ENCODE results near the gene DEAF1.
A peak's percentile ranks its signal among the peaks of the same experiment; 100 is the strongest.

Gene DEAF1

DNA sequence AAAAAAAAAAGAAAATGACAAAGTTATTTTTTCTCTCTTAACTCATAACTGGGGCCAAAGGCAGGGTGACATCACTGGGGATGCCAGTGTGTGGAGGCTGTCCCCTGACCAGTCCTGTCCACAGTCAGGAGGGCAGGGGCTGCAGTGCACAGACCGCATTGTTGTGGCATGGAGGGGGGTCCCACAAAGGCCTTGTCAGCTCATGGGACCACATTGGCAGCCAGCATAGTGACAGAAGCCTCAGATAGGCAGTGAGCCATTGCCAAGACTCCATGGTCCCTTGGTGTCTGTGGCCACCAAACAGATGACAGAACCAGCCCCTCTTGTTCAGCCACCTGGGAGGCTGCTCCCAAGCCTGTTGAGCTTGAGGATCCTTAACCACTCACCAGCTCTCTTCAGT is 4.7 kb upstream of the DEAF1 start:
- WGBS, 2 experiments = 93 to 95% methylated on average over 1 of the region's 1 CpG
- H3K27ac ChIP-seq (ENCODE audit: insufficient read depth, low read depth, low read length, poor library complexity, severe bottlenecking) = no peak overlapping the region

DNA sequence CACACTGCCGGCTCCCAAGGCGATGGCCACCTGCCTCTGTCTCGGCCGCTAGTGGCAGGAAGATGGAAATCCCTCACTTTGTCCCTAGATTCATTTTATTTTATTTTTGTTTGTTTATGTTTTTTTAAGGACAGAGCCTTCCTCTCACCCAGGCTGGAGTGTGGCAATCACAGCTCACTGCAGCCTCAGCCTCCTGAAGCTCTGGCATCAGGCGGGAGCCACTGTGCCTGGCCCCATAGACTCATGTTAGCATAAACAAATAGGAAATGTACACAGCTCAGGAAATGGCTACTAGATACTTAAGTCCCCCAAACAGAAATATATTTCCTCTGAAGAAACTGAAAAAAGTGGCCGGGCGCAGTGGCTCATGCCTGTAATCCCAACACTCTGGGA is 4.1 kb upstream of the DEAF1 start:
- no peak overlapping the region for H3K27ac ChIP-seq (ENCODE audit: insufficient read depth, low read depth, low read length, poor library complexity, severe bottlenecking)
- H3K9me3 ChIP-seq (ENCODE audit: control insufficient read depth, low read length) = no peaks in the 10 kb centered on the region
- H3K27me3 ChIP-seq (ENCODE audit: control insufficient read depth, insufficient read depth, low read length, poor library complexity, severe bottlenecking) = no peaks in the 10 kb centered on the region
- 93 to 94% methylated on average over 7 of the region's 7 CpGs for WGBS, 2 experiments
- H3K36me3 ChIP-seq (ENCODE audit: control insufficient read depth, insufficient read depth, low read length) = no peaks in the 10 kb centered on the region
- H3K4me1 ChIP-seq (ENCODE audit: control insufficient read depth, insufficient read depth, low read length) = peaks cover 1% of the 10 kb centered on the region
- H3K4me3 ChIP-seq (ENCODE audit: insufficient read depth, low read depth, low read length) = no peak overlapping the region

More for the DNA sequence above, 4.7 kb upstream of the DEAF1 start:
- H3K27me3 ChIP-seq (ENCODE audit: control insufficient read depth, insufficient read depth, low read length, poor library complexity, severe bottlenecking) = no peaks in the 10 kb centered on the region
- H3K4me1 ChIP-seq (ENCODE audit: control insufficient read depth, insufficient read depth, low read length) = no peaks in the 10 kb centered on the region
- no peaks in the 10 kb centered on the region for H3K36me3 ChIP-seq (ENCODE audit: control insufficient read depth, insufficient read depth, low read length)
- H3K4me3 ChIP-seq (ENCODE audit: insufficient read depth, low read depth, low read length) = no peak overlapping the region
- no peaks in the 10 kb centered on the region for H3K9me3 ChIP-seq (ENCODE audit: control insufficient read depth, low read length)

DNA sequence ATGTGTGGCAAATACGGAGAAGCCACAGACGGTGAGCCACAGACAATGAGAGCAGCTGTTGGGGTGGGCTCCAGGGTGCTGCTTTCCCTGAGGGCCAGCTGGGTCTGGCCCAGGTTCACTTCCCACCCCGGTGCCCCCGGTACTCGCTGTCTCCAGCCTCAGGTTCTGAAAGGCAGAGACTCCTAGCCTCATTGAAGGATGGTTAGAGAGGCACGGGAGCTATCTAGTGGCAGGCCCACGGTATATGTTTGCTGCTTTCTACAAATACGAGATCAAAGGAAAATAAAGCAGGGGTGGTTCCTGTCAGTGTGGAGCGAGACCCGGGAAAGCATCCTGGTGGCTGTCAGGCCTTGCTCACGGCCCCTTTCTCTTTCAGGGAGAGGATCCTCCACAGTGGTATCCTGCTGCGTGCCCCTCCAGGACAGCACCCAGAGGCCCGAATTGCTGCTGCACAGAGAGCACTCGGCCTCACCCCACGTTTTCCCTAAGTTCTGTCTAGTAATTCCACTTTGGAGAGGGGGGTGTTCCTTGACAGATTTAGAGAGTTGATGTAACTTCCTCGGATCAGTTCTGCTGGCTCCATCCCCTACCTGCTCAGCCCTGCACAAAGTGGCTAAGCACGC is 3.6 kb upstream of the DEAF1 start:
- no peak overlapping the region for H3K4me3 ChIP-seq (ENCODE audit: insufficient read depth, low read depth, low read length)
- WGBS, 2 experiments = 78 to 85% methylated on average over 17 of the region's 17 CpGs
- no peaks in the 10 kb centered on the region for H3K27me3 ChIP-seq (ENCODE audit: control insufficient read depth, insufficient read depth, low read length, poor library complexity, severe bottlenecking)
- H3K4me1 ChIP-seq (ENCODE audit: control insufficient read depth, insufficient read depth, low read length) = peaks cover 6% of the 10 kb centered on the region
- H3K27ac ChIP-seq (ENCODE audit: insufficient read depth, low read depth, low read length, poor library complexity, severe bottlenecking) = no peak overlapping the region
- no peaks in the 10 kb centered on the region for H3K36me3 ChIP-seq (ENCODE audit: control insufficient read depth, insufficient read depth, low read length)
- no peaks in the 10 kb centered on the region for H3K9me3 ChIP-seq (ENCODE audit: control insufficient read depth, low read length)

DNA sequence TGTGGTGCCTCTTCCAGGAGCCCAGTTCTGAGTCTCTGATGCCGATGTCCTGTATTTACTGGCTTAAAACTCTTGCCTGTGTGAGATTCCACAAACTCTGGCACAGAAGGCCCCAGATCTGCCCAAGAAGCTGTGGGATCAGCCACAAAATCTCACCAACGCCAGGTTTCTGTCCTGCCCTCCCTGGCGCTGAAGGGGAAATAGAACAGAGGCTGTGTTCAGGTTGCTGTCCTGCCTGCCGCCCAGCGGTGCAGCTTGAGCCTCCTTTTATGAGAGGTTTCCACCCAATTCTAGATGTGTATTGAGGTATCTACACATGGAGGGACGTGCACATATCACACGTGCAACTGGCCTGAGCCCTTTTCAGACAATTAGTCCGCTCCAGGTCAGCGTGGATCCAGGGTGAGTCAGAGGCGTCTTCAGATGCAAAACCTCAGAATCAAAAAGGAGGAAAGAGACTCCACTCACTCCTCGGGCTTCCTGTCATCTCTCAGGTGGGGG is 2.8 kb upstream of the DEAF1 start:
- Histone ChIP-seq H3K9me3 (ENCODE audit: control insufficient read depth, low read length) (no peaks in the 10 kb centered on the region), H3K4me3 (ENCODE audit: insufficient read depth, low read depth, low read length) (no peak overlapping the region), H3K27me3 (ENCODE audit: control insufficient read depth, insufficient read depth, low read length, poor library complexity, severe bottlenecking) (no peaks in the 10 kb centered on the region), H3K27ac (ENCODE audit: insufficient read depth, low read depth, low read length, poor library complexity, severe bottlenecking) (no peak overlapping the region), H3K36me3 (ENCODE audit: control insufficient read depth, insufficient read depth, low read length) (no peaks in the 10 kb centered on the region), H3K4me1 (ENCODE audit: control insufficient read depth, insufficient read depth, low read length) (peaks cover 14% of the 10 kb centered on the region)
- WGBS, 2 experiments = 65 to 66% methylated on average over 11 of the region's 11 CpGs

DNA sequence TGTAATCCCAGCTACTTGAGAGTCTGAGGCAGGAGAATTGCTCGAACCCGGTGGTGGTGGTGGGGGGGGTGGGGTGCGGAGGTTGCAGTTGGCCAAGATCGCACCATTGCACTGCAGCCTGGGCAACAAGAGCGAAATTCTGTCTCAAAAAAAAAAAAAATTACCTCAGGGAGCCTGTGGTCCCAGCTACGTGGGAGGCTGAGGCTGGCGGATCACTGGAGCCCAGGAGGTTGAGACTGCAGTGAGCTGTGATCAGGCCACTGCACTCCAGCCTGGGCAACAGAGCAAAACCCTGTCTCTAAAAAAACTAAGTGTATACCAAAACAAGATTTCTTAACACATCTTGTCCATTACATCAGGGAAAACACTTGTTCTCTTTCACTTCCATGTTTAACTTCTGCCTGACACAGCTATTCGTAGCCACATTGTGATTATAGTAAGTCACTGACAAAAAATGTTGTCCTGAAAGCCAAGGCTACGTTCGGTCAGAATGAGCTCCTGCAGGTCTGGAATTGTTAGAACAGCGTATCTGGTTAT is 2.0 kb upstream of the DEAF1 start:
- H3K27me3 ChIP-seq (ENCODE audit: control insufficient read depth, insufficient read depth, low read length, poor library complexity, severe bottlenecking) = no peaks in the 10 kb centered on the region
- H3K4me3 ChIP-seq (ENCODE audit: insufficient read depth, low read depth, low read length) = no peak overlapping the region
- H3K36me3 ChIP-seq (ENCODE audit: control insufficient read depth, insufficient read depth, low read length) = no peaks in the 10 kb centered on the region
- no peak overlapping the region for H3K27ac ChIP-seq (ENCODE audit: insufficient read depth, low read depth, low read length, poor library complexity, severe bottlenecking)
- 87 to 88% methylated on average over 11 of the region's 11 CpGs for WGBS, 2 experiments
- peaks cover 16% of the 10 kb centered on the region for H3K4me1 ChIP-seq (ENCODE audit: control insufficient read depth, insufficient read depth, low read length)
- no peaks in the 10 kb centered on the region for H3K9me3 ChIP-seq (ENCODE audit: control insufficient read depth, low read length)

DNA sequence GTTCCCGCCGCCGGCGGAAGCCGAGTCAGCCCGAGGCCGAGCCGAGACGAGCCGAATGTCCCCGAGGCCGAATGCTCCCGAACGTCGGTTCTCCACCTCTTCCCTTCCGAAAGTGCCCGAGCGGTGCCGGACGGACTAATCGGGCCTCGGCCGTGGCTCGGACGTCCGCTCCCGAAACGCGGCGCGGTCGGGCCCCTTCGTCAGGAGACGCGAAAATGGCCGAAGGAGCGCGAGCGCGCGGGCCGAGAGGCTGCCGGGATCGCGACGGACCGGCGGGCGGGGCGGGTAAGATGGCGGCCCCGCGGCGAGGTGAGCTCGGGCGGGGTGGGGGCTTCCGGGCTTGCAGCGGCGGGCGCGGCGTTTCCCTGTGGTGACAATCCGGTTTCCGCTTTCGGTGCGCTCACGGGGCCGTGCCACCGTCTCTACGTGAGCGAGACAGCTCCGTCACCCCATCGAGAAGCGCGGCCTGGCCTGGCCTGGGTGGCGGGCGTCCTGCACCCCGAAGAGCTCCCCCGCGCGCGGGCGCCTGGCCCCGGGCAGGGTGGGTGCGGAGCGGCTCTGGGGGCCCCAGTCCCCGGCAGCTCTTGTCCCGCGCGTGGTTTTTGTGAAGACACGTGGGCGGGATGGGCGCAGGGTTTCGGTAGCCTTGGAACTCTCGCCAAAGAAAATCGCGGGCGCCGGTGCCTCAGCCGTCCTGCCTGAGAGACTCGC is 671 bp upstream of the DEAF1 start, which contains the start of gene TMEM80:
TSS of gene TMEM80 (plus strand) at position 279 of the 711 bp plus-strand sequence. CDS start at position 291, 12 bp downstream.
- 0% methylated on average over 101 of the region's 101 CpGs for WGBS, 2 experiments
- peaks cover 3% of the 10 kb centered on the region for H3K36me3 ChIP-seq (ENCODE audit: control insufficient read depth, insufficient read depth, low read length)

DNA sequence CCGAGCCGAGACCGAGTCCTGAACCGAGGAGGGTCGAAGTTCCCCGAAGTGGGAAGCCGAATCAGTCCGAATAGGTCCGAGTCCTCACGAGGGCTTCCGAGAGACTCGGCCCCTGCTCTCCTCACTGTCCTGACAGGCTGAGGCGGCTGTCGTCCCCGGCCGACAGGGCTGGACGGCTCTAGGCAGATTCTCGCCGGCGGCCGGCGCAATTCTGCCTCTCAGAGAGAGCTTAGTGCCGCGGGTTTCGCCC is 191 bp upstream of the DEAF1 start:
- Histone ChIP-seq H3K27ac (ENCODE audit: insufficient read depth, low read depth, low read length, poor library complexity, severe bottlenecking) (peak overlapping the region; percentile 98), H3K27me3 (ENCODE audit: control insufficient read depth, insufficient read depth, low read length, poor library complexity, severe bottlenecking) (no peaks in the 10 kb centered on the region), H3K4me3 (ENCODE audit: insufficient read depth, low read depth, low read length) (peak overlapping the region; percentile 99), H3K4me1 (ENCODE audit: control insufficient read depth, insufficient read depth, low read length) (peaks cover 16% of the 10 kb centered on the region), H3K9me3 (ENCODE audit: control insufficient read depth, low read length) (no peaks in the 10 kb centered on the region), H3K36me3 (ENCODE audit: control insufficient read depth, insufficient read depth, low read length) (peaks cover 3% of the 10 kb centered on the region)
- WGBS, 2 experiments = 0% methylated on average over 25 of the region's 25 CpGs

More for the DNA sequence above, 671 bp upstream of the DEAF1 start, which contains the start of gene TMEM80:
- no peaks in the 10 kb centered on the region for H3K9me3 ChIP-seq (ENCODE audit: control insufficient read depth, low read length)
- H3K27ac ChIP-seq (ENCODE audit: insufficient read depth, low read depth, low read length, poor library complexity, severe bottlenecking) = peak within 1 kb of the TSS; percentile 98
- peaks cover 16% of the 10 kb centered on the region for H3K4me1 ChIP-seq (ENCODE audit: control insufficient read depth, insufficient read depth, low read length)
- no peaks in the 10 kb centered on the region for H3K27me3 ChIP-seq (ENCODE audit: control insufficient read depth, insufficient read depth, low read length, poor library complexity, severe bottlenecking)
- peak within 1 kb of the TSS; percentile 99 for H3K4me3 ChIP-seq (ENCODE audit: insufficient read depth, low read depth, low read length)

DNA sequence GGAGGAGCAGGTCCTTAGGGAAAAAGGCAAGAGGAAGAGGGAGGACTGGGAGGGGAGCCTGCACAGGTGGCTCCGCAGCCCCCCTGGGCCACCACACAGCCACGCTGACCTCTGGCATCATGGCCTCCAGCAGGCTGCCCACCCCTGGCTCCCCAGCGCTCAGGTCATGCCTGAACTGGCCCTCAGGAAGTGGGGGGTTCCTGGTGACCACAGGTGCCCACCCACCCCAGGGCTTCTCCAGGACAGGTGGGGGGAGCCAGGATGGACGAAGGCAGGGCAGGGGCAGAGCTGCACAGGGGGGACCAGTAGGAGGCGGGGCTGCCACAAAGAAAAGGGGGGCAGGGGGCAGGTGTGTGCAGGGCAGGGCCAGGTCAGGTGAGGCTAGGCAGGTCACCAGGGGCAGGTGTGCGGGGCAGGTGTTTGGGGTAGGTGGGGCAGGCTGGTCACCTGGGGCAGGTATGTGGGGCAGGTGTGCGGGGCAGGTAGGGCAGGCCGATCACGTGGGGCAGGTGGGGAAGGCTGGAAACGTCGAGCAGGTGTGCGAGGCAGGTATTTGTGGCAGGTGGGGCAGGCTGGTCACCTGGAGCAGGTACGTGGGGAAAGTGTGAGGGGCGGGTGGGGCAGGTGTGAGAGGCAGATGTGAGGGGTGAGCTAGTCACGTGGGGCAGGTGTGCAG is 997 bp downstream of the DEAF1 start:
- 79 to 80% methylated on average over 15 of the region's 15 CpGs for WGBS, 2 experiments
- no peaks in the 10 kb centered on the region for H3K9me3 ChIP-seq (ENCODE audit: control insufficient read depth, low read length)
- no peaks in the 10 kb centered on the region for H3K27me3 ChIP-seq (ENCODE audit: control insufficient read depth, insufficient read depth, low read length, poor library complexity, severe bottlenecking)
- no peak overlapping the region for H3K27ac ChIP-seq (ENCODE audit: insufficient read depth, low read depth, low read length, poor library complexity, severe bottlenecking)
- peaks cover 16% of the 10 kb centered on the region for H3K4me1 ChIP-seq (ENCODE audit: control insufficient read depth, insufficient read depth, low read length)
- peaks cover 3% of the 10 kb centered on the region for H3K36me3 ChIP-seq (ENCODE audit: control insufficient read depth, insufficient read depth, low read length)
- H3K4me3 ChIP-seq (ENCODE audit: insufficient read depth, low read depth, low read length) = peak overlapping the region; percentile 99

DNA sequence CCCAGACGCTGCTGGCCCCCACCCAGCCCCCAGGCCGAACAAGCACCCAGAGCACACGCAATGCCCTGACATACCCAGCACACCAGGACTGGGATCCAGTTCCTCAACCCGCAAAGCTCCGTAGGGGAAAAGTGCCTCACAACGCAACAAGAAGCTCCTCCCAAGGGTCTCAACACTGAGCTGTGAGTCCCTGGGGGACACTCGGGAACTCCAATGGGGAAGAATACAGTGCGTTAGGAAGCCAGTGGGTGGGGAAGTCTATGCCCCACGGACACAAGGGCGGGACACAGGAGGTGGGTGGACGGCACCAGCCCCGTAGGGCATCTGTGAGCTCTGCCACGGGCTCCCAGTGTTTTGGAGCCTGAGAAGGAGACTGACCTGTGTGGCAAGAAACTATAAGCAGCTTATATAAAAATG is 1.6 kb downstream of the DEAF1 start:
- Histone ChIP-seq H3K27me3 (ENCODE audit: control insufficient read depth, insufficient read depth, low read length, poor library complexity, severe bottlenecking) (no peaks in the 10 kb centered on the region), H3K4me3 (ENCODE audit: insufficient read depth, low read depth, low read length) (peak overlapping the region; percentile 99), H3K36me3 (ENCODE audit: control insufficient read depth, insufficient read depth, low read length) (peaks cover 4% of the 10 kb centered on the region), H3K27ac (ENCODE audit: insufficient read depth, low read depth, low read length, poor library complexity, severe bottlenecking) (no peak overlapping the region), H3K9me3 (ENCODE audit: control insufficient read depth, low read length) (no peaks in the 10 kb centered on the region), H3K4me1 (ENCODE audit: control insufficient read depth, insufficient read depth, low read length) (peaks cover 16% of the 10 kb centered on the region)
- 66 to 71% methylated on average over 13 of the region's 13 CpGs for WGBS, 2 experiments

DNA sequence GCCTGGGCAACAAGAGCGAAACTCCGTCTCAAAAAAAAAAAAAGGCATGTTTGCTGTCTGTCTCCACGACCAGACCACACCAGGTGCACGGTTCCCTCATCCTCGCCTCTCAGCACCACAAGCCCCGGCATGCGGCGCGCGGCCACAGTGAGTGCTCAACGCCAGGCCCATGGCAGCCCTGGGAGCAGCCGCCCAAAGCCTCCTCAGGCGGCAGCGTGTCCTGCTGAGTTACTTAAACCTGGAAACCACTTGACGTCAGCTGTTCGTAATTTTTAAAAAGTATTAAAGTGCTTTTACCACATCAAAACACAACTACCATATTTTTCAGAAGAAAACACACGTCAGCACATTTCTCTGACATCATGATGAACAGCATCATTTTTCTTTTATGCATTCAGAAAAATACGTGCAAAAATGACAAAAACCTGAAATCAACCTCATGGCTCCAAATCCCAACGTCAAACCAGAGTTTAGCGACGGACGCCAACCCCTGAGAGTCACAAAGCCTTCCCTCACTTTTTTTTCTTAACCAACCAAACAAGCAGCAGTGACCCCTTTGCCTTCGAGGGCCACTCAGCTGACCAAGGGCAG is 2.1 kb downstream of the DEAF1 start:
- Histone ChIP-seq H3K36me3 (ENCODE audit: control insufficient read depth, insufficient read depth, low read length) (peaks cover 9% of the 10 kb centered on the region), H3K4me1 (ENCODE audit: control insufficient read depth, insufficient read depth, low read length) (peaks cover 16% of the 10 kb centered on the region), H3K4me3 (ENCODE audit: insufficient read depth, low read depth, low read length) (peak overlapping the region; percentile 99), H3K9me3 (ENCODE audit: control insufficient read depth, low read length) (no peaks in the 10 kb centered on the region), H3K27me3 (ENCODE audit: control insufficient read depth, insufficient read depth, low read length, poor library complexity, severe bottlenecking) (no peaks in the 10 kb centered on the region), H3K27ac (ENCODE audit: insufficient read depth, low read depth, low read length, poor library complexity, severe bottlenecking) (no peak overlapping the region)
- WGBS, 2 experiments = 90 to 91% methylated on average over 23 of the region's 23 CpGs

All from ectodermal cell (in vitro differentiated cells).